H1 (cell line): ENCODE results near the gene LGALS1. TPM values are rescaled to one million over a fixed set of nuclear protein-coding genes. Genes with fewer than 3 reads are reported as not detected.

Experiments used
- CTCF ChIA-PET: fragments of 300-600 bp; sonication (Branson Sonifier 250); formaldehyde crosslinking; loops from one replicate; lab custom pipeline; 2021; ENCODE audit not compliant: partially characterized antibody; lab: Charles Lee
- POLR2A ChIA-PET: fragments of 300-600 bp; sonication (Branson Sonifier 250); formaldehyde crosslinking; loops from one replicate; lab custom pipeline; 2021; ENCODE audit warnings: inconsistent platforms; ENCODE audit not compliant: partially characterized antibody; lab: Charles Lee
- DNase-seq, 2 experiments: peaks; one replicate each; pipeline versions ENCODE4 v3.0.0 to v3.0.0-alpha.2; 2010 to 2022; ENCODE audit warnings: low spot score in 2 of 2, low read depth in 1 of 2, mixed read lengths in 1 of 2
- FAIRE-seq: peaks from 2 replicates; lab custom pipeline; 2011; peaks lifted over from hg19 to GRCh38; lab: Jason Lieb, UNC
- H2AFZ ChIP-seq: 2 replicates; pipeline ENCODE4 v1.8.1; 2012; ENCODE audit warnings: low read length, inconsistent platforms
- H2AK5ac ChIP-seq: 2 replicates; pipeline ENCODE4 v1.6.1; 2013; ENCODE audit warnings: low read depth, low read length
- H2BK120ac ChIP-seq: replicated peaks from 2 replicates; pipeline ENCODE3; 2013; ENCODE audit warnings: low read depth, low read length, inconsistent platforms
- H2BK12ac ChIP-seq: 2 replicates; pipeline ENCODE4 v1.6.1; 2013; ENCODE audit warnings: low read depth, low read length
- H2BK15ac ChIP-seq: 2 replicates; pipeline ENCODE4 v1.6.1; 2013; ENCODE audit warnings: low read length
- H2BK20ac ChIP-seq: 2 replicates; pipeline ENCODE4 v1.6.1; 2013; ENCODE audit warnings: low read length
- H2BK5ac ChIP-seq: 2 replicates; pipeline ENCODE4 v1.6.1; 2013; ENCODE audit warnings: low read depth, low read length
- H3K14ac ChIP-seq: 2 replicates; pipeline ENCODE4 v1.6.1; 2013; ENCODE audit warnings: inconsistent platforms; ENCODE audit not compliant: insufficient read length
- H3K18ac ChIP-seq: 2 replicates; pipeline ENCODE4 v1.6.1; 2013; ENCODE audit warnings: low read length; ENCODE audit errors: extremely low read depth
- H3K23ac ChIP-seq: 2 replicates; pipeline ENCODE4 v1.6.1; 2013; ENCODE audit warnings: inconsistent platforms; ENCODE audit not compliant: insufficient read length
- H3K23me2 ChIP-seq: 2 replicates; pipeline ENCODE4 v1.6.1; 2013; ENCODE audit warnings: low read depth, low read length
- H3K27ac ChIP-seq: 2 replicates; pipeline ENCODE4 v1.6.1; 2011; ENCODE audit warnings: low read depth, low read length, inconsistent platforms
- H3K27me3 ChIP-seq, 4 experiments: replicated peaks in 1 of 4; 1 replicate in 1 of 4; 2 replicates in 3 of 4; pipeline versions ENCODE4 v1.6.1 to v1.8.1; 2011 to 2013; ENCODE audit warnings: low read length in 3 of 4, mild to moderate bottlenecking in 3 of 4, inconsistent platforms in 2 of 4, mixed read lengths in 2 of 4, moderate library complexity in 1 of 4; ENCODE audit not compliant: control insufficient read depth in 3 of 4, insufficient read depth in 3 of 4; ENCODE audit errors: extremely low read depth in 1 of 4
- H3K36me3 ChIP-seq, 4 experiments: 2 replicates each; pipeline versions ENCODE4 v1.6.1 to v1.8.1; 2011 to 2013; ENCODE audit warnings: mild to moderate bottlenecking in 4 of 4, low read length in 3 of 4, moderate library complexity in 2 of 4, control low read depth in 1 of 4, inconsistent platforms in 1 of 4; ENCODE audit not compliant: insufficient read depth in 4 of 4, control insufficient read depth in 2 of 4
- H3K4ac ChIP-seq: replicated peaks from 2 replicates; pipeline ENCODE3; 2013; ENCODE audit warnings: low read length, low read depth, mixed read lengths, inconsistent platforms; ENCODE audit not compliant: insufficient read length
- H3K4me1 ChIP-seq, 4 experiments: replicated peaks in 1 of 4; 1 replicate in 1 of 4; 2 replicates in 3 of 4; pipeline versions ENCODE4 v1.6.1 to v1.8.1; 2011 to 2013; ENCODE audit warnings: low read length in 3 of 4, inconsistent platforms in 2 of 4, mixed read lengths in 1 of 4; ENCODE audit not compliant: insufficient read depth in 4 of 4, control insufficient read depth in 3 of 4
- H3K4me2 ChIP-seq, 2 experiments: 2 replicates each; pipeline versions ENCODE4 v1.6.1 to v1.8.1; 2011 to 2013; ENCODE audit warnings: low read depth in 2 of 2, low read length in 2 of 2, control low read depth in 1 of 2, inconsistent platforms in 1 of 2, mild to moderate bottlenecking in 1 of 2; ENCODE audit not compliant: insufficient read depth in 1 of 2
- H3K4me3 ChIP-seq, 4 experiments: fragments of 200-600, 300-600 bp in 1 of 4; sonication (generic), shearing (Covaris generic), sonication (Bioruptor Twin) in 1 of 4; 2 replicates each; pipeline versions ENCODE4 v1.5.1 to v1.8.1; 2011 to 2016; ENCODE audit warnings: low read length in 4 of 4, low read depth in 3 of 4, control low read depth in 2 of 4, inconsistent platforms in 2 of 4, mild to moderate bottlenecking in 2 of 4, mixed read lengths in 1 of 4, moderate library complexity in 1 of 4; ENCODE audit not compliant: insufficient read depth in 2 of 4; ENCODE audit errors: extremely low read depth in 1 of 4
- H3K56ac ChIP-seq: replicated peaks from 2 replicates; pipeline ENCODE3; 2013; ENCODE audit warnings: low read depth, mild to moderate bottlenecking, mixed read lengths, low read length, inconsistent platforms; ENCODE audit not compliant: insufficient read length
- H3K79me1 ChIP-seq: 2 replicates; pipeline ENCODE4 v1.6.1; 2013; ENCODE audit warnings: low read depth, low read length, control low read depth
- H3K79me2 ChIP-seq, 2 experiments: 2 replicates each; pipeline versions ENCODE4 v1.6.1 to v1.8.1; 2012 to 2013; ENCODE audit warnings: low read length in 2 of 2, mild to moderate bottlenecking in 2 of 2, inconsistent platforms in 1 of 2; ENCODE audit not compliant: insufficient read depth in 2 of 2, control insufficient read depth in 1 of 2
- H3K9ac ChIP-seq, 4 experiments: replicated peaks in 1 of 4; 1 replicate in 1 of 4; 2 replicates in 3 of 4; pipeline versions ENCODE4 v1.6.1 to v1.8.1; 2011 to 2013; ENCODE audit warnings: low read depth in 3 of 4, low read length in 3 of 4, control low read depth in 2 of 4, mild to moderate bottlenecking in 2 of 4, moderate library complexity in 2 of 4, inconsistent platforms in 1 of 4; ENCODE audit errors: extremely low read depth in 1 of 4
- H3K9me3 ChIP-seq, 2 experiments: 2 replicates each; pipeline versions ENCODE4 v1.6.1 to v1.8.1; 2012 to 2013; ENCODE audit warnings: mild to moderate bottlenecking in 2 of 2, moderate library complexity in 2 of 2, control low read depth in 1 of 2, inconsistent platforms in 1 of 2, low read depth in 1 of 2, low read length in 1 of 2, mixed read lengths in 1 of 2; ENCODE audit not compliant: insufficient read depth in 2 of 2
- H4K20me1 ChIP-seq, 2 experiments: replicated peaks in 1 of 2; 2 replicates each; pipeline versions ENCODE3 to v1.8.1; 2011 to 2013; ENCODE audit warnings: inconsistent platforms in 2 of 2, low read length in 2 of 2, mild to moderate bottlenecking in 1 of 2; ENCODE audit not compliant: insufficient read depth in 2 of 2, control insufficient read depth in 1 of 2
- H4K5ac ChIP-seq: 2 replicates; pipeline ENCODE4 v1.6.1; 2013; ENCODE audit warnings: low read length, low read depth, mixed read lengths, inconsistent platforms; ENCODE audit not compliant: insufficient read length
- H4K8ac ChIP-seq: 2 replicates; pipeline ENCODE4 v1.8.0; 2013; ENCODE audit warnings: mild to moderate bottlenecking, moderate library complexity, low read length, inconsistent platforms; ENCODE audit not compliant: insufficient read depth; ENCODE audit errors: extremely low read depth
- H4K91ac ChIP-seq: replicated peaks from 2 replicates; pipeline ENCODE3; 2013; ENCODE audit warnings: low read length, mixed read lengths, inconsistent platforms; ENCODE audit not compliant: insufficient read length
- EGR1 ChIP-seq: IDR thresholded peaks from 2 replicates; pipeline ENCODE4 v1.6.1; 2011; ENCODE audit warnings: low read depth, low read length, borderline replicate concordance
- HDAC2 ChIP-seq, 2 experiments: fragments of 300-600 bp in 1 of 2; sonication (generic) in 1 of 2; IDR thresholded peaks; 2 replicates each; pipeline ENCODE4 v1.6.1; 2011 to 2012; ENCODE audit warnings: low read depth in 2 of 2, low read length in 2 of 2, mild to moderate bottlenecking in 2 of 2, moderate library complexity in 2 of 2, borderline replicate concordance in 1 of 2, inconsistent platforms in 1 of 2
- NANOG ChIP-seq: IDR thresholded peaks from 2 replicates; pipeline ENCODE4 v1.6.1; 2011; ENCODE audit warnings: low read length, low read depth, mild to moderate bottlenecking, inconsistent platforms; ENCODE audit not compliant: insufficient read depth, poor library complexity, severe bottlenecking
- TBP ChIP-seq: IDR thresholded peaks from 2 replicates; pipeline ENCODE4 v1.6.1; 2011; ENCODE audit warnings: low read depth, low read length, improper control_type of control experiment
- TCF12 ChIP-seq: IDR thresholded peaks from 2 replicates; pipeline ENCODE4 v1.6.1; 2011; ENCODE audit warnings: low read depth, mild to moderate bottlenecking, low read length
- WGBS, 2 experiments: shearing (Covaris generic) in 1 of 2; methylation state at CpG; one replicate each; pipeline versions ENCODE4 v1.1.6 to v1.1.7; 2013 to 2015; ENCODE audit warnings: low lambda C conversion rate in 2 of 2, mixed read lengths in 2 of 2, inconsistent platforms in 1 of 2, low coverage in 1 of 2, missing lambda C conversion rate in 1 of 2; ENCODE audit not compliant: insufficient replicate concordance in 2 of 2, insufficient coverage in 1 of 2, insufficient read length in 1 of 2; ENCODE audit errors: extremely low coverage in 1 of 2, missing lambda C conversion rate in 1 of 2; 5-methylcytosine and 5-hydroxymethylcytosine counted together
- polyA plus RNA-seq, 7 experiments: library from polyadenylated mRNA; depleted of rRNA in 3 of 7; stranded (reverse) in 5 of 7; unstranded in 2 of 7; fragments of >200 nt in 5 of 7; fragments of 200-250 nt in 2 of 7; gene quantifications; 1 replicate in 5 of 7; 2 replicates in 1 of 7; 4 replicates in 1 of 7; pipeline versions ENCODE4 v1.2.1 to v1.2.3, GENCODE V29; 2011 to 2013; ENCODE audit warnings: missing spikeins in 2 of 7, mixed read lengths in 2 of 7
- total RNA-seq: library from RNA; stranded (reverse); fragmentation: NEBNext Ultra II Directional; extraction: Animal tissue kit (Norgen Biotek cat#: 25700); gene quantifications from 2 replicates; pipeline ENCODE4 v1.2.1, GENCODE V29; 2021

The LGALS1 gene
- total and polyA plus RNA-seq, 2 of the 8 experiments (the other 6 are each of a cell fraction or from before 2014, with no cell fraction given): 12.0 to 92.4 TPM

DNA sequence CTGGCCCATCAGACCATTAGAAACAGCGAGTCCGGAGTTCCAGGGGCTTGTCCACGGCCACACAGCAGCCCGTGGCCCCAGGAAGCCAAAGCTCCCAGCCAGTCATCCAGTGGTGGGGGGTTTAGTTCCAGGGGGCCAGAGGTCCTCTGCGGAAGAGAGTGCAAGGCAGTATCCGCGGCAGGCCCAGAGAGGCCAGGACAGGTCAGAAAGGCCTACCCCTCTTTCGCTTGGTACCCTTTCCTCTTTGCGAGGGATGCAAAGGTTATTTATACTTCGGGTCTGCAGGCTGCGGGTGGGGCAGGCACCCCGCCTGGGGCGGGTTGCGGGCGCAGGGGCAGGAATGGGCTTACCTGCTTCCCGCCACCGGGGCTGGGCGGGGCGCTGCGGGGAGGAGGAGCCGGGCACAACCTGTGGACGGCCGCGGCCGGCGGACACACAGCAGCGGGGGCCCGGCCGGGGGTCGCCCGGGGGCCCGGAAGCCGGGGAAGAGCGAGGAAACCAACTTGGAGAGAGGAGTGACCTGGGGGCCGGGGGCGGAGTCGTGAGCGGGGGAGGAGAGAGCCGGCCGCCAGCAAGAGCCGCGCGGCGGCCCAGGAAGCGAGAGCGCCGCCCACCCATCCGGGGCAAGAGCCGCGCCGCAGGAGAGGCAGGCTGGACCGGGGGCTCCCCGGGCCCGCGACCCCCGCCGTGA lies 36.2 kb upstream of the LGALS1 start, which contains the start of gene SH3BP1:
Gene SH3BP1 (plus strand): TSS at position 600 of the 691 bp plus-strand sequence. CDS start 119 bp downstream, outside the sequence.
- H3K4me1 ChIP-seq: peaks cover 3 to 27% (median 19%) of the 10 kb centered on the region in 4 experiments
- ChIA-PET CTCF (interaction anchor here (0.9 to 11.4 kb wide), 6 partner anchors 8 to 130 kb away, joined by 3 to 261 read pairs (median 38); partner anchors contain the start of genes GGA1, LGALS1, NOL12 and PDXP), POLR2A (interaction anchor here (1.0 to 2.2 kb wide), 11 partner anchors 9 to 83 kb away, joined by 3 to 8 read pairs (median 4); partner anchors contain the start of gene TRIOBP)

More for the DNA sequence above, 36.2 kb upstream of the LGALS1 start, which contains the start of gene SH3BP1:
- DNase-seq: peak in 1 of 2 experiments; percentile 86
- peak; percentile 81 for TF ChIP-seq EGR1
- peak; percentile 7 for TF ChIP-seq NANOG
- TF ChIP-seq HDAC2 (IDR thresholded peaks at IDR 0.05; ENCODE audit: borderline replicate concordance in 1 of 2, low read depth in 2 of 2, low read length in 2 of 2): no peak
- TF ChIP-seq TBP: 0 out of 2 replicates have a peak, but pooled peaks have one; percentile 13
- no peak for TF ChIP-seq TCF12
- TF ChIP-seq, all 59 proteins: peak for 3
- Histone ChIP-seq H4K8ac (peak within 1 kb of the TSS; percentile 7), H3K4ac (peak within 1 kb of the TSS; percentile 82), H3K18ac (peak within 1 kb of the TSS; percentile 97), H2AK5ac (0 out of 2 replicates have a peak within 1 kb of the TSS, but pooled peaks have one; percentile 24), H4K5ac (peak within 1 kb of the TSS; percentile 49), H2BK20ac (no peak within 1 kb of the TSS), H3K9me3 (no peaks in the 10 kb centered on the region), H3K27me3 (no peaks in the 10 kb centered on the region), H3K23me2 (peaks cover 8% of the 10 kb centered on the region), H3K79me2 (no peaks in the 10 kb centered on the region; a peak in 1 of 4 replicates), H3K79me1 (0 out of 2 replicates have a peak, but pooled peaks cover 2% of the 10 kb centered on the region), H3K9ac (peak within 1 kb of the TSS; percentile 1 to 72 (median 60); a peak in 6 of 7 replicates), H3K36me3 (peaks cover 0 to 5% (median 1%) of the 10 kb centered on the region in 4 experiments; a peak in 3 of 8 replicates), H4K91ac (peak within 1 kb of the TSS; percentile 44), H2BK5ac (peak within 1 kb of the TSS; percentile 83; the same call in 1 of the 2 replicates), H4K20me1 (peaks cover 0 to 10% of the 10 kb centered on the region in 2 experiments), H3K14ac (no peak within 1 kb of the TSS), H3K27ac (no peak within 1 kb of the TSS), H3K4me2 (peak within 1 kb of the TSS; percentile 86 to 99), H2BK120ac (peak within 1 kb of the TSS; percentile 55), H2AFZ (no peak within 1 kb of the TSS; the same call in 1 of the 2 replicates), H2BK15ac (peak within 1 kb of the TSS; percentile 81; the same call in 1 of the 2 replicates), H3K56ac (peak within 1 kb of the TSS; percentile 60), H3K23ac (no peak within 1 kb of the TSS), H2BK12ac (peak within 1 kb of the TSS; percentile 87; the same call in 1 of the 2 replicates), H3K4me3 (peak within 1 kb of the TSS; percentile 77 to 91 (median 84))
- FAIRE-seq: no peak
- 20% methylated on average over 15 of the region's 57 CpGs; no CpG with 5 or more reads in 1 of the 2 experiments for WGBS, 2 experiments
